GM12865 (cell line): ENCODE measurements around the gene CT83.

Experiments
- DNase-seq: peaks from one replicate; pipeline ENCODE4 v3.0.0; 2010; ENCODE audit warnings: low read depth
- H3K4me3 ChIP-seq: 2 replicates; pipeline ENCODE4 v1.5.1; 2011; ENCODE audit warnings: mild to moderate bottlenecking, low read depth, low read length, control low read depth
- TF ChIP-seq, protein P1 (sequence below): IDR thresholded peaks from 2 replicates; pipeline ENCODE4 v1.5.1; 2011; ENCODE audit warnings: low read length, control low read depth, low read depth, inconsistent platforms; ENCODE audit not compliant: insufficient read depth; ENCODE audit errors: missing control alignments

Gene CT83

DNA sequence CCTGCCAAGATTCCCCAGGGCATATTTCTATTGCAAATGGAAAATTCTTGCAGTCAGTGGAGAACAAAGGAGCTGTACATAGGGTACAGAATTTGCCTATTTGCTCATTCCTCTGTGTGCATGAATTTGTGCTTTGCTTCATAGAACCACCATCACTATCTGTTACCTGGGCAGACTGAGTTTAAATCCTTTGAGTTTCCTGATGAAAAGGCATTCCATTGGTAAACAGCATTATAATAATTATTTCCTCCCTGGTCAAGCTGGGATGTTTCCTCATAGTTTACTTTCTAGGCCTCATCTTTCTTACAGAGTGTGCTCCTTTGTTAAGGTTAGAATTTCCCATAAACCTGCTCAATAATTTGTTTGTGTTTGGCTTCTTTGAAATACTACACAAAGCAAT lies 27.2 kb downstream of the CT83 start:
- no peak for DNase-seq
- H3K4me3 ChIP-seq, result no peak overlapping the region
- TF ChIP-seq, protein P1, sequence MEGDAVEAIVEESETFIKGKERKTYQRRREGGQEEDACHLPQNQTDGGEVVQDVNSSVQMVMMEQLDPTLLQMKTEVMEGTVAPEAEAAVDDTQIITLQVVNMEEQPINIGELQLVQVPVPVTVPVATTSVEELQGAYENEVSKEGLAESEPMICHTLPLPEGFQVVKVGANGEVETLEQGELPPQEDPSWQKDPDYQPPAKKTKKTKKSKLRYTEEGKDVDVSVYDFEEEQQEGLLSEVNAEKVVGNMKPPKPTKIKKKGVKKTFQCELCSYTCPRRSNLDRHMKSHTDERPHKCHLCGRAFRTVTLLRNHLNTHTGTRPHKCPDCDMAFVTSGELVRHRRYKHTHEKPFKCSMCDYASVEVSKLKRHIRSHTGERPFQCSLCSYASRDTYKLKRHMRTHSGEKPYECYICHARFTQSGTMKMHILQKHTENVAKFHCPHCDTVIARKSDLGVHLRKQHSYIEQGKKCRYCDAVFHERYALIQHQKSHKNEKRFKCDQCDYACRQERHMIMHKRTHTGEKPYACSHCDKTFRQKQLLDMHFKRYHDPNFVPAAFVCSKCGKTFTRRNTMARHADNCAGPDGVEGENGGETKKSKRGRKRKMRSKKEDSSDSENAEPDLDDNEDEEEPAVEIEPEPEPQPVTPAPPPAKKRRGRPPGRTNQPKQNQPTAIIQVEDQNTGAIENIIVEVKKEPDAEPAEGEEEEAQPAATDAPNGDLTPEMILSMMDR, result no peak

DNA sequence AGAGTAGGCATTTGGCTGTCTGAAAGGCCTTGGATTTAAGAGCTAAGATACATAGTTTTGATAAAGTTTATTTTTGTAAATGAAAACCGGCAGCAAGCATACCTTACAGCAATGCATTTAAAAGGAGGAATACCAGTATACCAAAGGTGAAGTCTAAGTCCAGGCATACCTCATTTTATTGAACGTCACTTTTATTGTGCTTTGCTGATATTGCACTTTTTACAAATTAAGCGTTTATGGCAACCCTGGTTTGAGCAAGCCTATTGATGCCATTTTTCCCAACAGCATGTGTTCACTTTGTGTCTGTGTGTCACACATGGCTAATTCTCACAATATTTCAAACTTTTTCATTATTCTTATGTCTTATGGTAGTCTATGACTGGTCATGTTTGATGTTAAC lies 34.8 kb downstream of the CT83 start:
- no peak overlapping the region for H3K4me3 ChIP-seq
- DNase-seq, result no peak
- TF ChIP-seq, protein P1, result no peak

DNA sequence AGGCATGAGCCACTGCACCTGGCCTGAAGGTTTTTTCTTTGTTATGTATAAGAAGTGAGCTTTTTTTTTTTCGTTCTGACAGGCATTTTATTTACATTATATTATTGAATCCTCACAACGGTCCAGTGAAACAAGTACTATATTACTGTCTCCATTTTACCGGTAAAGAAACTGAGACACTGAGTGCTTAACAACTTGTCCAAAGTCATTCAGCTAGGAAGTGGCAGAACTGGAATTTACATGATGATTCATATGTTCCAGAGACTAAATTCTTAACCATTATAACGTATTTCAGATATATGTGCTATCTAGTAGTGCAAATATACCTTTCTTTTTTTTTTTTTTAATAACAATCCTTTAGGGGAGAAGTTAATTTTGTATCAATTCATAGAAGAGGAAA lies 44.8 kb downstream of the CT83 start:
- H3K4me3 ChIP-seq, result no peak overlapping the region
- TF ChIP-seq, protein P1, result no peak
- DNase-seq, result no peak

DNA sequence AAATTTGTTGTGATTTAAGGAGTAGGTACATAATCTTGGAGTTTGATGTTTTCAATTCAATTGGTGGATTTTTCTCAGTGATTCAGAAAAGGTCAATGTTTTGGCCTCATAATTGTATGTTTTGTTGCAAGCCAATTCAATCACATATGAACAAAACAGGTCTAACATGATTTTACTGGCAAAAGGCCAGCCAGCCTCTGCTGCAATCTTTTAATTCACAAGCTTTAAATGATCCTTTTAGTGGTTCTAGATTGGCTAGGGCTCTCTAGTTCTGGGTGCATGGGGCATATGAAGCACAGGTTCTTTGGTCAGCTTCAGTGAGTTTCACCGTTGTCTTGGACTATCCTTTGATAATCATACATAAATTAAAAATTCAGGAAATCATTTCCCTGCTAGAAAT lies 45.6 kb downstream of the CT83 start:
- H3K4me3 ChIP-seq, result no peak overlapping the region
- TF ChIP-seq, protein P1, result no peak
- no peak for DNase-seq

DNA sequence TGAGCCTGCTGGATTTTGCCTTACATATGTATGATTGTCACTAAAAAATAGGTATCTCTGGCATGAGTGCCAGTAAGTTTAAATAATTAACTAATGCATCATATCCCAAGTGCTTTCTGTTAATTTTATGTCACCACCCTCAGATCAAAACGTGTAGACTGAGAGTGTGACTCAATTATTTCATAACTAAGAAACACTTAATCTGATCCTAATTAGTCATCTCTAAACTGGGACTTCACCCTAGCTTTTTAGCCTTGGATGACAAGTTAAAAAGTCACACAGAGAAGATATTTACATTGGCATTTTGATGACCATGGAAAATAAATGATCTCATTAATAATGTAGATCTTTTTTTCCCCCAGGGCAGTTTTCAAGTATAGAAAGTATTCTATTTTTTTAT lies 49.5 kb downstream of the CT83 start:
- no peak for DNase-seq
- TF ChIP-seq, protein P1, result no peak
- no peak overlapping the region for H3K4me3 ChIP-seq
